Gastrocnemius medialis (tissue), 4 donors: ENCODE data around the gene BANP. TPM values are rescaled to one million over a fixed set of nuclear protein-coding genes. Genes with fewer than 3 reads are reported as not detected.
"Not testable (repeated sequence)": the region's sequence is repeated elsewhere in the genome, so short reads cannot be mapped to it uniquely, and the experiment has no call there.

Experiments used
- ATAC-seq, 2 donors: fragments of 150-250 bp; one replicate each; pipeline ENCODE4 v1.9.1; 2016
- DNase-seq, 2 donors: peaks; one replicate each; pipeline ENCODE4 v3.0.0-alpha.2; 2019
- H3K27ac ChIP-seq, 4 donors: fragments of 200-600 bp; sonication (generic); 1 replicate in 1 of 4; 2 replicates in 3 of 4; pipeline ENCODE4 v1.5.1; 2016 to 2018; ENCODE audit warnings: mild to moderate bottlenecking in 2 of 4, moderate library complexity in 1 of 4
- H3K27me3 ChIP-seq, 3 donors: fragments of 200-600 bp; sonication (generic) in 2 of 3; 1 replicate in 1 of 3; 2 replicates in 2 of 3; pipeline versions ENCODE4 v1.5.1 to v1.6.0; 2016 to 2019; ENCODE audit warnings: mild to moderate bottlenecking in 1 of 3, moderate library complexity in 1 of 3
- H3K36me3 ChIP-seq, 2 donors: fragments of 200-600 bp; sonication (generic) in 1 of 2; one replicate each; pipeline ENCODE4 v1.5.1; 2017 to 2018
- H3K4me1 ChIP-seq, 2 donors: fragments of 200-600 bp; sonication (generic) in 1 of 2; one replicate each; pipeline ENCODE4 v1.5.1; 2016 to 2017; ENCODE audit warnings: mild to moderate bottlenecking in 2 of 2
- H3K4me3 ChIP-seq, 4 donors: fragments of 200-600 bp; sonication (generic) in 3 of 4; 1 replicate in 1 of 4; 2 replicates in 3 of 4; pipeline ENCODE4 v1.5.1; 2016 to 2019; ENCODE audit warnings: mild to moderate bottlenecking in 2 of 4
- H3K9me3 ChIP-seq, 3 donors: fragments of 200-600 bp; sonication (generic) in 2 of 3; 1 replicate in 1 of 3; 2 replicates in 2 of 3; pipeline ENCODE4 v1.5.1; 2016 to 2019
- POLR2A ChIP-seq, 2 donors: fragments of 450-650 bp; IDR thresholded peaks; one replicate each; pipeline ENCODE4 v1.6.1; 2017; ENCODE audit warnings: antibody characterized with exemption in 2 of 2, mild to moderate bottlenecking in 2 of 2, moderate library complexity in 2 of 2
- in situ Hi-C, 4 donors: fragments of 200-750 bp; cut with MboI; loops; one replicate each; pipeline versions ENCODE4 v1.15.0 to v1.8.0; 2017; ENCODE audit warnings: low sequenced_read_pairs in 4 of 4
- intact Hi-C: fragments of 100-400 bp; cut with DNase I; formaldehyde crosslinking; loops from one replicate; pipeline ENCODE4 v1.15.1; 2023; ENCODE audit warnings: low total_unique reads
- total RNA-seq, 4 donors: library from RNA; depleted of rRNA; stranded (reverse); fragments of >200 nt; gene quantifications; one replicate each; pipeline versions ENCODE4 v1.1.0 to v1.2.3, GENCODE V29; 2016
- TF ChIP-seq, protein P1 (sequence below), 5 experiments: fragments of 450-650 bp in 3 of 5; fragments of 200-600 bp in 2 of 5; sonication (generic) in 2 of 5; IDR thresholded peaks in 4 of 5; conservative IDR thresholded peaks in 1 of 5; 1 replicate in 4 of 5; 2 replicates in 1 of 5; pipeline ENCODE4 v1.5.1; 2016 to 2019; ENCODE audit warnings: antibody characterized with exemption in 5 of 5, mild to moderate bottlenecking in 3 of 5, moderate library complexity in 3 of 5

The BANP gene
- total RNA-seq, 4 donors from 2014 or later, result 7.0 to 20.6 (median 16.1) TPM

DNA sequence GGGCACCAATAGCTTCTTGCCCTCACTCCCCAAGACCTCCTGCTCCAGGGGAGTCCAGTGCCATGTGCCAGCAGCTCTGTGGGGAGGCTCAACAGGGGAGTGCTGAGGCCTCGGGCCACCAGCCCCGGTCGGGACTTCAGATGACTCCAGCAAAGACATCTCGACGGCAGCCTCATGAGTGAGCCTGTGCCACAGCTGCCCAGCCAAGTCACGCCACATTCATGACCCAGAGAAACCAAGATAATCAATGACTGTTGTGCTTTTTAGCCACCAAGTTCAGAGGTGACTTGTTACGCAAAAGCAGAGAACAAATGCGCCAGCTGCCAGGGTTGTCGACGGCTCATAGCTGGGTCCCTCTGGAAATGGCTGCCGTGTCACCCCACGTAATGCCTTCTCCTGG, 157.5 kb downstream of the BANP start:
- ATAC-seq (no peak), DNase-seq (no peak)
- no peak overlapping the region for H3K4me3 ChIP-seq
- intact Hi-C loops (no loop called here), in situ Hi-C loops (no loop called here)
- H3K27me3 ChIP-seq, result peaks cover 0 to 5% (median 5%) of the 10 kb centered on the region in 3 donors
- TF ChIP-seq, protein P1, sequence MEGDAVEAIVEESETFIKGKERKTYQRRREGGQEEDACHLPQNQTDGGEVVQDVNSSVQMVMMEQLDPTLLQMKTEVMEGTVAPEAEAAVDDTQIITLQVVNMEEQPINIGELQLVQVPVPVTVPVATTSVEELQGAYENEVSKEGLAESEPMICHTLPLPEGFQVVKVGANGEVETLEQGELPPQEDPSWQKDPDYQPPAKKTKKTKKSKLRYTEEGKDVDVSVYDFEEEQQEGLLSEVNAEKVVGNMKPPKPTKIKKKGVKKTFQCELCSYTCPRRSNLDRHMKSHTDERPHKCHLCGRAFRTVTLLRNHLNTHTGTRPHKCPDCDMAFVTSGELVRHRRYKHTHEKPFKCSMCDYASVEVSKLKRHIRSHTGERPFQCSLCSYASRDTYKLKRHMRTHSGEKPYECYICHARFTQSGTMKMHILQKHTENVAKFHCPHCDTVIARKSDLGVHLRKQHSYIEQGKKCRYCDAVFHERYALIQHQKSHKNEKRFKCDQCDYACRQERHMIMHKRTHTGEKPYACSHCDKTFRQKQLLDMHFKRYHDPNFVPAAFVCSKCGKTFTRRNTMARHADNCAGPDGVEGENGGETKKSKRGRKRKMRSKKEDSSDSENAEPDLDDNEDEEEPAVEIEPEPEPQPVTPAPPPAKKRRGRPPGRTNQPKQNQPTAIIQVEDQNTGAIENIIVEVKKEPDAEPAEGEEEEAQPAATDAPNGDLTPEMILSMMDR (IDR thresholded peaks at IDR 0.05 in 4 of 5, conservative IDR thresholded peaks at IDR 0.05 in 1 of 5), result no peak
- TF ChIP-seq POLR2A (IDR thresholded peaks at IDR 0.05), result no peak
- H3K9me3 ChIP-seq, result no peaks in the 10 kb centered on the region
- H3K36me3 ChIP-seq, result no peaks in the 10 kb centered on the region
- no peaks in the 10 kb centered on the region for H3K4me1 ChIP-seq
- H3K27ac ChIP-seq, result no peak overlapping the region

DNA sequence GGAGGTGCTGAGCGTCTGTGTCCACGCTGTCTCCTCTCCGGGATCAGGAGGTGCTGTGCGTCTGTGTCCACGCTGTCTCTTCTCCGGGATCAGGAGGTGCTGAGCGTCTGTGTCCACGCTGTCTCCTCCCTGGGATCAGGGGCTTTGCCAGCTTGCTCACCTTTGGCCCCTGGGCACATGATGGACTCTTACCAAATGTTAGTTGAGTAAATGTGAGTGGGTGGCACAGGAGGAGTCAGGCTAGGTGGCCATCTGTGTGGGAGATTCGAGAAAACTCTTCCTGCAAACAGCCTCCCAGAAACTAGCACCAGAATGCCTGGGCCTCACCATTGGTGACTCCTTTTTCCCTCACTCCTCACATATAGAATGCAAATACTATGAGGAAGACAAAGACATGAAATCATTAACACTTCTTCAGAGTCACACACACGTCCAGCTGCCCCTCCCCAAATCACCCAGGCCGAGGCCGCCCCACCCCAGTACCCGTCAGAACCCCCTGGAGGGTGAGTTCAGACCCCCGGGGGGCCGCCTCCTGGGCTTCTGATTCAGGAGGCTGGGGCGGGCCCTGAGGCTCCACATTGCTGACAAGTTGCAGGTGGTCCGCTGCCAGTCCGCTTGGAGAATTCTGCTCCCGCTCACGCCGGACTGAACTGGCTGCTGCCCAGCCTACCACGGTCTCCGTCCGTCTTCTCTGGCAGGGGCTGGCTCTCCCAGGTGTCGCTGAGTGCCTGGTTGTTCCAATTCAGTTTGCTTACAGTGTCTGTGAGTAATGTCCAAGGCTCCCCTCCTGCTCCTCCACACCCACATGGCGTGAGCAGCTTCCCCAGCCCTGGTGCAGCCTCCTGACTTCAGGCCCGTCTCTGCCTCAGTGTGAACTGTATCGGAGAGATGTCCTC, 158.7 kb downstream of the BANP start:
- DNase-seq, in situ Hi-C loops: not testable (repeated sequence)

DNA sequence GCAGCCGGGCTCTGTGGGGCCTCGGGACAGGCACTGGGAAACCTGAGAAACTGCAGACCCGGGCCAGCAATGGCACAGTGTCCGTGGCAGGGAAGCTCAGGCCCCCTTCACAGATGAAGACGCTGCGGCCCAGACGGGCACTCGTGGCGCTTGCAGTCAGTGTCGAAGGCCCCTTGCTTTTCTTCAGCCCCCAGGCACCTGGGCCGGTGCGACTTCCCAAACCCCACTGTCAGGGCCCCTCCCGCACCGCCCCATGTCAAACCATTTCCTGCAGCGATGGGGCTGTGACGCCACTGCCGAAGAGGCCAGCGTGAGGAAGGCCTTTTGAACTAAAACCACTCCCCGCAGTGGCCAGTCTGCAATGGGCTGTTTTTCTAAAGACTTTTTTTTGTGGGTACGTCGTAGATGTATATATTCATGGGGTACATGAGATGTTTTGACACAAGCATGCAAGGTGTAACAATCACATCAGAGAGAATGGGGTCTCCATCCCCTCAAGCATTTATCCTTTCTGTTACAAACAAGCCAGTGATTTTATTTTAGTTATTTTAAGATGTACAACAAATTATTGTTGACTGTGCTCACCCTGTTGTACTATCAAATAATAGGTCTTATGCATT, 159.8 kb downstream of the BANP start:
- in situ Hi-C loops, intact Hi-C loops, H3K9me3 ChIP-seq, H3K36me3 ChIP-seq, H3K27me3 ChIP-seq, H3K4me3 ChIP-seq, H3K27ac ChIP-seq, DNase-seq, H3K4me1 ChIP-seq, ATAC-seq: not testable (repeated sequence)

More for the DNA sequence above, 158.7 kb downstream of the BANP start:
- H3K9me3 ChIP-seq, ATAC-seq, H3K36me3 ChIP-seq, H3K27me3 ChIP-seq, intact Hi-C loops, H3K4me3 ChIP-seq, H3K27ac ChIP-seq, H3K4me1 ChIP-seq: not testable (repeated sequence)

DNA sequence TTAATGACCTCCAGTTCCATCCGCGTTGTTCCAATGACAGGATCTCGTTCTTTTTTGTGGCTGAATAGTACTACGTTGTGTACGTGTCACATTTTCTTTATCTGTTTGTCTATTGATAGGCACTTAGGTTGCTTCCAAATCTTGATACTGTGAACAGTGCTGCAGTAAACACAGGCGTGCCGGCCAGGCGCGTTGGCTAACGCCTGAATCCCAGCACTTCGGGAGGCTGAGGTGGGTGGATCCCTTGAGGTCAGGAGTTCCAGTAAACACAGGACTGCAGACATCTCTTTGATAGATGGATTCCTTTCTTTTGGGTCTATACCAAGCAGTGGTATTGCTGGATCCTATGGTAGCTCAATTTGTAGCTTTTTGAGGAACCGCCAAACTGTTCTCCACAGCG, 160.7 kb downstream of the BANP start:
- DNase-seq, intact Hi-C loops, H3K4me1 ChIP-seq, H3K9me3 ChIP-seq, H3K4me3 ChIP-seq, H3K36me3 ChIP-seq, ATAC-seq, H3K27ac ChIP-seq, in situ Hi-C loops, H3K27me3 ChIP-seq: not testable (repeated sequence)

DNA sequence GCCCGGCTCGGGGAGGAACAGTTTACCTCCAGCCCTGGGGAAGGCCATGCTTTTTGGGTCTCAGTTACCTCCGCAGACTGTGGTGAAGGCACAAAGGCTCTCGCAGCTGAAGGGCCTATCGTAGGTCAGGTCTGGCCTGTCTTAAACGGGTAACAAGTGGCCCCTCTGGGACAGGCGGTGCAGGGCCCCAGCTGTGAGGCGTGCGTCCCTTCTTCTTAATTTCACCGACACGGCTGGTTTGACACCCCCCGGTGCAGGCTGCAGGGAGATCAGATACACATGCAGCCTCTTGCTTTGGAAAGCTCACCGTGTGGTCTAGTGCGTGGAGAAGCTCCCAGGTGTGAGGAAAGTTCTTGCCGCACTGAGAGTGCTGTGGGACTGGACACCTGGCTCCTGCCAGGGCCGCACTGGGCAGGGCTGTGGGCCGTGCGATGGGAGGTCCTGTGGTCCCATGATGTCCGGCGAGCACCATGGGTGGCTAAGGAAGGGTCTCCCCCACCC, 162.4 kb downstream of the BANP start:
- Histone ChIP-seq H3K27ac (no peak overlapping the region), H3K4me3 (no peak overlapping the region), H3K9me3 (no peaks in the 10 kb centered on the region), H3K27me3 (peaks cover 0 to 6% (median 0%) of the 10 kb centered on the region in 3 donors), H3K4me1 (no peaks in the 10 kb centered on the region), H3K36me3 (no peaks in the 10 kb centered on the region)
- no peak for ATAC-seq
- in situ Hi-C loops (no loop called here), intact Hi-C loops (no loop called here)
- TF ChIP-seq, protein P1 (IDR thresholded peaks at IDR 0.05 in 4 of 5, conservative IDR thresholded peaks at IDR 0.05 in 1 of 5), result no peak
- no peak for TF ChIP-seq POLR2A (IDR thresholded peaks at IDR 0.05)
- no peak for DNase-seq

DNA sequence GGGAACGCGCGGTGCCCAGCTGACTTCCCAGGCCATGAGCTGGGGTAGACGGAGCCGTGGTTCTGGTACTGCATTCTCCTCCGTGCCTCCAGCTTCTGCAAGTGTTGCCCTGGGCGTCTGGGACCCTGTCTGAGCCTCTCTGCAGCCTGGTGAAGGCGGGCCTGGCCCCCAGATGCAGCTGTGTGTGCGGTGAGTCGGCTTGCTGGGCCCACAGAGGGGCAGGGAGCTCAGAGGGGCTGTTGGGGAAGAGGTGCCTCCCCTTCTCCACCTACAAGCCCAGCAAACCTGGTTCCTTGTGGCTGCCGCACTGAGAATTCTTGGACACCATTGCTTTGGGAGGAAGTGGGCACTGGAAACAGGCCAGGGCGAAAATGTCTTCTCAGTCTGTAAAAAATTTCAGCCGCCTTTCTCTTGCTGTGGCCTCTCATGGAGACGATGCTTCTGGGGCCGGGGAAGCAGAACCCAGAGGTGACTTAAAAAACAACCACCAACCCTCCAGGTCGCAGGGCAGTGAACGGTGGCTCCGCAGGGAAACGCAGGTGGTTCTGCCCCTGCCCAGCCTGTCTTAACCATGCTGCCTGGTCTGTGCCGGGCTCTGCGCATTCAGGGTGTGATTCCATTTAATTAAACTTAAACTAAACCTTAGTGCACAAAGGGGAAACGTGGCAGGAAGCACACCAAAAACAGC, 163.5 kb downstream of the BANP start:
- H3K4me1 ChIP-seq, ATAC-seq, intact Hi-C loops, DNase-seq, H3K36me3 ChIP-seq, in situ Hi-C loops, H3K4me3 ChIP-seq, H3K9me3 ChIP-seq, H3K27ac ChIP-seq: not testable (repeated sequence)
- peaks cover 0 to 14% (median 0%) of the 10 kb centered on the region in 3 donors for H3K27me3 ChIP-seq
